Measurements from ENCODE around the gene SERPINE3. TPM values are rescaled to one million over a fixed set of nuclear protein-coding genes. Genes with fewer than 3 reads are reported as not detected.

Gene SERPINE3
- total RNA-seq, 1 experiment from 2014 or later, result not detected

- H4K20me1 ChIP-seq (ENCODE audit: insufficient read depth), result no peaks in the 10 kb centered on the region
- H3K27ac ChIP-seq, result no peak overlapping the region
- DNase-seq, result no peak
- no peak overlapping the region for H2AFZ ChIP-seq
- no peaks in the 10 kb centered on the region; the same call in 1 of the 2 replicates for H3K9me2 ChIP-seq (ENCODE audit: insufficient read depth)
- ChIA-PET CTCF (no interaction called here), POLR2A (ENCODE audit: unreplicated experiment) (no interaction called here)
- no peaks in the 10 kb centered on the region for H3K79me2 ChIP-seq (ENCODE audit: low read depth)
- H3K4me1 ChIP-seq (replicated peaks; ENCODE audit: insufficient read depth), result no peaks in the 10 kb centered on the region
- H3K36me3 ChIP-seq (ENCODE audit: low read depth), result no peaks in the 10 kb centered on the region; the same call in 1 of the 2 replicates
- no TSS peak for BruUV-seq (replicated peaks)
- no peak overlapping the region for H3K4me2 ChIP-seq
- H3F3A ChIP-seq (ENCODE audit: insufficient read depth, low read depth), result no peaks in the 10 kb centered on the region
- H3K4me3 ChIP-seq, result no peak overlapping the region
- no peak for TF ChIP-seq CTCF (conservative IDR thresholded peaks at IDR 0.05)
- no peak for TF ChIP-seq EZH2 (IDR thresholded peaks at IDR 0.05; ENCODE audit: low read depth)
- no peaks in the 10 kb centered on the region for H3K9me3 ChIP-seq (ENCODE audit: insufficient read depth, low read depth)
- no peaks in the 10 kb centered on the region for H3K27me3 ChIP-seq (ENCODE audit: insufficient read depth, low read depth)
- intact Hi-C loops (cut with micrococcal nuclease; ENCODE audit: unreplicated experiment), result no loop called here
Observed at GRCh38 chr13:51355217-51355616, 15.7 kb downstream of the SERPINE3 start.

GRCh38 chr13:51357928-51358595 is 18.6 kb downstream of the SERPINE3 start:
- Histone ChIP-seq H3K27ac (no peak overlapping the region), H3K27me3 (ENCODE audit: insufficient read depth, low read depth) (no peaks in the 10 kb centered on the region), H3K9me2 (ENCODE audit: insufficient read depth) (no peaks in the 10 kb centered on the region), H3K4me3 (no peak overlapping the region), H3K4me1 (replicated peaks; ENCODE audit: insufficient read depth) (no peaks in the 10 kb centered on the region), H4K20me1 (ENCODE audit: insufficient read depth) (no peaks in the 10 kb centered on the region), H3K4me2 (no peak overlapping the region), H3K36me3 (ENCODE audit: low read depth) (peaks cover 8% of the 10 kb centered on the region), H3K9me3 (ENCODE audit: insufficient read depth, low read depth) (no peaks in the 10 kb centered on the region), H3K79me2 (ENCODE audit: low read depth) (no peaks in the 10 kb centered on the region), H3F3A (ENCODE audit: insufficient read depth, low read depth) (0 out of 2 replicates have a peak, but pooled peaks cover 3% of the 10 kb centered on the region), H2AFZ (no peak overlapping the region)
- DNase-seq, result no peak
- CTCF ChIA-PET, result no interaction called here
- no TSS peak for BruUV-seq (replicated peaks)
- intact Hi-C loops (cut with micrococcal nuclease; ENCODE audit: unreplicated experiment), result no loop called here
- no peak for TF ChIP-seq EZH2 (IDR thresholded peaks at IDR 0.05; ENCODE audit: low read depth)
- no peak for TF ChIP-seq CTCF (conservative IDR thresholded peaks at IDR 0.05)
- POLR2A ChIA-PET (ENCODE audit: unreplicated experiment), result interaction anchor here (0.7 kb wide), 1 partner anchor 1024 kb away, joined by 7 read pairs; no protein-coding TSS in a partner anchor

GRCh38 chr13:51359352-51359751 is 19.9 kb downstream of the SERPINE3 start:
- POLR2A ChIA-PET (ENCODE audit: unreplicated experiment), result no interaction called here
- Histone ChIP-seq H4K20me1 (ENCODE audit: insufficient read depth) (no peaks in the 10 kb centered on the region), H3K4me3 (no peak overlapping the region)

More at GRCh38 chr13:51359352-51359751, 19.9 kb downstream of the SERPINE3 start:
- Histone ChIP-seq H3F3A (ENCODE audit: insufficient read depth, low read depth) (0 out of 2 replicates have a peak, but pooled peaks cover 3% of the 10 kb centered on the region), H3K36me3 (ENCODE audit: low read depth) (peaks cover 10% of the 10 kb centered on the region), H3K9me2 (ENCODE audit: insufficient read depth) (no peaks in the 10 kb centered on the region), H3K27me3 (ENCODE audit: insufficient read depth, low read depth) (no peaks in the 10 kb centered on the region), H3K4me2 (no peak overlapping the region), H3K79me2 (ENCODE audit: low read depth) (no peaks in the 10 kb centered on the region), H2AFZ (no peak overlapping the region), H3K9me3 (ENCODE audit: insufficient read depth, low read depth) (no peaks in the 10 kb centered on the region), H3K27ac (no peak overlapping the region), H3K4me1 (replicated peaks; ENCODE audit: insufficient read depth) (no peaks in the 10 kb centered on the region)
- no peak for DNase-seq
- CTCF ChIA-PET, result no interaction called here
- intact Hi-C loops (cut with micrococcal nuclease; ENCODE audit: unreplicated experiment), result no loop called here
- no peak for TF ChIP-seq EZH2 (IDR thresholded peaks at IDR 0.05; ENCODE audit: low read depth)
- TF ChIP-seq CTCF (conservative IDR thresholded peaks at IDR 0.05), result no peak
- BruUV-seq (replicated peaks), result no TSS peak

All from PC-9 (cell line).